Measurements from ENCODE around the gene KCNAB2. TPM values are rescaled to one million over a fixed set of nuclear protein-coding genes. Genes with fewer than 3 reads are reported as not detected.
"Not testable (repeated sequence)": the region's sequence is repeated elsewhere in the genome, so short reads cannot be mapped to it uniquely, and the experiment has no call there.

The KCNAB2 gene
- total RNA-seq, 1 experiment from 2014 or later: 6.6 TPM

GRCh38 chr1:6008696-6009095, 37.0 kb upstream of the KCNAB2 start:
- in situ Hi-C loops (cut with HindIII; ENCODE audit: low pct_unique_long_range_greater_than_20kb, low sequenced_read_pairs): no loop called here
- no peak for DNase-seq (ENCODE audit: low read depth)

- in situ Hi-C loops (cut with HindIII; ENCODE audit: low pct_unique_long_range_greater_than_20kb, low sequenced_read_pairs): no loop called here
- DNase-seq (ENCODE audit: low read depth): no peak
Measured at GRCh38 chr1:6009120-6010040, 36.3 kb upstream of the KCNAB2 start.

GRCh38 chr1:6010554-6010953, 35.1 kb upstream of the KCNAB2 start:
- no peak for DNase-seq (ENCODE audit: low read depth)

GRCh38 chr1:6011161-6011945, 34.3 kb upstream of the KCNAB2 start:
- in situ Hi-C loops (cut with HindIII; ENCODE audit: low pct_unique_long_range_greater_than_20kb, low sequenced_read_pairs): no loop called here
- no peak for DNase-seq (ENCODE audit: low read depth)

More at GRCh38 chr1:6010554-6010953, 35.1 kb upstream of the KCNAB2 start:
- in situ Hi-C loops (cut with HindIII; ENCODE audit: low pct_unique_long_range_greater_than_20kb, low sequenced_read_pairs): no loop called here

GRCh38 chr1:6011946-6012258, 33.8 kb upstream of the KCNAB2 start:
- in situ Hi-C loops (cut with HindIII; ENCODE audit: low pct_unique_long_range_greater_than_20kb, low sequenced_read_pairs): no loop called here
- DNase-seq (ENCODE audit: low read depth): no peak

- in situ Hi-C loops (cut with HindIII; ENCODE audit: low pct_unique_long_range_greater_than_20kb, low sequenced_read_pairs): no loop called here
- DNase-seq (ENCODE audit: low read depth): no peak
Measured at GRCh38 chr1:6012529-6013318, 33.0 kb upstream of the KCNAB2 start.

- in situ Hi-C loops (cut with HindIII; ENCODE audit: low pct_unique_long_range_greater_than_20kb, low sequenced_read_pairs): no loop called here
- no peak for DNase-seq (ENCODE audit: low read depth)
Measured at GRCh38 chr1:6013491-6013890, 32.2 kb upstream of the KCNAB2 start.

- in situ Hi-C loops (cut with HindIII; ENCODE audit: low pct_unique_long_range_greater_than_20kb, low sequenced_read_pairs): no loop called here
- DNase-seq (ENCODE audit: low read depth): no peak
Measured at GRCh38 chr1:6014130-6014999, 31.3 kb upstream of the KCNAB2 start.

GRCh38 chr1:6016191-6016865, 29.4 kb upstream of the KCNAB2 start:
- DNase-seq (ENCODE audit: low read depth): no peak
- in situ Hi-C loops (cut with HindIII; ENCODE audit: low pct_unique_long_range_greater_than_20kb, low sequenced_read_pairs): no loop called here

GRCh38 chr1:6017654-6018053, 28.0 kb upstream of the KCNAB2 start:
- DNase-seq (ENCODE audit: low read depth); in situ Hi-C loops (cut with HindIII; ENCODE audit: low pct_unique_long_range_greater_than_20kb, low sequenced_read_pairs): not testable (repeated sequence)

GRCh38 chr1:6019166-6019845, 26.4 kb upstream of the KCNAB2 start:
- DNase-seq (ENCODE audit: low read depth): no peak
- in situ Hi-C loops (cut with HindIII; ENCODE audit: low pct_unique_long_range_greater_than_20kb, low sequenced_read_pairs): no loop called here

GRCh38 chr1:6022193-6022592, 23.5 kb upstream of the KCNAB2 start:
- DNase-seq (ENCODE audit: low read depth): no peak
- in situ Hi-C loops (cut with HindIII; ENCODE audit: low pct_unique_long_range_greater_than_20kb, low sequenced_read_pairs): no loop called here

GRCh38 chr1:6023346-6023745, 22.3 kb upstream of the KCNAB2 start:
- DNase-seq (ENCODE audit: low read depth): no peak

GRCh38 chr1:6024376-6024775, 21.3 kb upstream of the KCNAB2 start:
- in situ Hi-C loops (cut with HindIII; ENCODE audit: low pct_unique_long_range_greater_than_20kb, low sequenced_read_pairs): no loop called here

More at GRCh38 chr1:6023346-6023745, 22.3 kb upstream of the KCNAB2 start:
- in situ Hi-C loops (cut with HindIII; ENCODE audit: low pct_unique_long_range_greater_than_20kb, low sequenced_read_pairs): no loop called here

GRCh38 chr1:6025269-6026094, 20.2 kb upstream of the KCNAB2 start:
- in situ Hi-C loops (cut with HindIII; ENCODE audit: low pct_unique_long_range_greater_than_20kb, low sequenced_read_pairs): no loop called here
- DNase-seq (ENCODE audit: low read depth): no peak

More at GRCh38 chr1:6024376-6024775, 21.3 kb upstream of the KCNAB2 start:
- DNase-seq (ENCODE audit: low read depth): no peak
